Measurements from ENCODE around the gene BARHL2.

Gene BARHL2

GRCh38 chr1:90716552-90717355, at the start of gene BARHL2:
Gene BARHL2 (minus strand): TSS chr1:90717302. CDS start chr1:90717195, 107 bp downstream.
- DNase-seq (ENCODE audit: low read depth in 2 of 2) = no peak

GRCh38 chr1:90763930-90764329, 46.8 kb upstream of the BARHL2 start:
- no peak for DNase-seq (ENCODE audit: low read depth in 2 of 2)

- DNase-seq (ENCODE audit: low read depth in 2 of 2) = no peak
These were observed 46.4 kb upstream of the BARHL2 start for GRCh38 chr1:90763506-90763905.

- DNase-seq (ENCODE audit: low read depth in 2 of 2) = no peak
These were observed 44.9 kb upstream of the BARHL2 start for GRCh38 chr1:90761781-90762589.

- DNase-seq (ENCODE audit: low read depth in 2 of 2) = no peak
These were observed 44.1 kb upstream of the BARHL2 start for GRCh38 chr1:90761156-90761555.

- DNase-seq (ENCODE audit: low read depth in 2 of 2) = no peak
These were observed 36.5 kb upstream of the BARHL2 start for GRCh38 chr1:90753556-90753955.

GRCh38 chr1:90748668-90749067, 31.6 kb upstream of the BARHL2 start:
- no peak for DNase-seq (ENCODE audit: low read depth in 2 of 2)

- DNase-seq (ENCODE audit: low read depth in 2 of 2) = no peak
These were observed 29.8 kb upstream of the BARHL2 start for GRCh38 chr1:90746857-90747256.

- no peak for DNase-seq (ENCODE audit: low read depth in 2 of 2)
These were observed 28.9 kb upstream of the BARHL2 start for GRCh38 chr1:90745972-90746371.

- DNase-seq (ENCODE audit: low read depth in 2 of 2) = no peak
These were observed 15.0 kb upstream of the BARHL2 start for GRCh38 chr1:90732136-90732535.

- DNase-seq (ENCODE audit: low read depth in 2 of 2) = no peak
These were observed 14.4 kb upstream of the BARHL2 start for GRCh38 chr1:90731382-90732050.

GRCh38 chr1:90730243-90731022, 13.3 kb upstream of the BARHL2 start:
- DNase-seq (ENCODE audit: low read depth in 2 of 2) = no peak

- DNase-seq (ENCODE audit: low read depth in 2 of 2) = no peak
These were observed 12.6 kb upstream of the BARHL2 start for GRCh38 chr1:90729504-90730242.

GRCh38 chr1:90728502-90729287, 11.6 kb upstream of the BARHL2 start:
- DNase-seq (ENCODE audit: low read depth in 2 of 2) = no peak

- DNase-seq (ENCODE audit: low read depth in 2 of 2) = no peak
These were observed 10.9 kb upstream of the BARHL2 start for GRCh38 chr1:90727917-90728501.

GRCh38 chr1:90726986-90727480, 9.9 kb upstream of the BARHL2 start:
- no peak for DNase-seq (ENCODE audit: low read depth in 2 of 2)

- no peak for DNase-seq (ENCODE audit: low read depth in 2 of 2)
These were observed 9.4 kb upstream of the BARHL2 start for GRCh38 chr1:90726425-90726985.

GRCh38 chr1:90725657-90726424, 8.7 kb upstream of the BARHL2 start:
- DNase-seq (ENCODE audit: low read depth in 2 of 2) = no peak

All from stimulated activated CD8-positive, alpha-beta memory T cell treated with anti-CD3 and anti-CD28 coated beads, Interleukin-2, amount 100 ng/mL, for 1 hour (primary cell).